Tibial nerve (tissue), 4 donors: Measurements from ENCODE around the gene PTPRD. TPM values are rescaled to one million over a fixed set of nuclear protein-coding genes. Genes with fewer than 3 reads are reported as not detected.
A peak's percentile ranks its signal among the peaks of the same experiment; 100 is the strongest.

ENCODE experiments used
- DNase-seq, 2 donors: peaks; one replicate each; pipeline ENCODE4 v3.0.0-alpha.2; 2019; ENCODE audit warnings: low spot score in 2 of 2
- H3K27ac ChIP-seq, 4 donors: fragments of 200-600 bp; sonication (generic) in 3 of 4; one replicate each; pipeline ENCODE4 v1.5.1; 2017 to 2019; ENCODE audit warnings: mild to moderate bottlenecking in 1 of 4
- H3K27me3 ChIP-seq, 2 donors: fragments of 200-600 bp; sonication (generic) in 1 of 2; one replicate each; pipeline versions ENCODE4 v1.5.1 to v1.6.0; 2017 to 2019
- H3K36me3 ChIP-seq, 3 donors: fragments of 200-600 bp; sonication (generic); one replicate each; pipeline ENCODE4 v1.5.1; 2018 to 2019
- H3K4me1 ChIP-seq, 4 donors: fragments of 200-600 bp; sonication (generic) in 3 of 4; one replicate each; pipeline ENCODE4 v1.5.1; 2017 to 2019
- H3K4me3 ChIP-seq, 4 donors: fragments of 200-600 bp; sonication (generic) in 3 of 4; one replicate each; pipeline ENCODE4 v1.5.1; 2017 to 2019; ENCODE audit warnings: mild to moderate bottlenecking in 1 of 4, moderate library complexity in 1 of 4
- H3K9me3 ChIP-seq, 4 donors: fragments of 200-600 bp; sonication (generic) in 3 of 4; one replicate each; pipeline ENCODE4 v1.5.1; 2017 to 2019
- EP300 ChIP-seq, 2 donors: sonication (generic); formaldehyde crosslinking; IDR thresholded peaks; one replicate each; pipeline ENCODE4 v1.6.1; 2017; ENCODE audit warnings: antibody characterized with exemption in 2 of 2, mild to moderate bottlenecking in 1 of 2
- POLR2A ChIP-seq, 2 donors: fragments of 450-650 bp; IDR thresholded peaks; one replicate each; pipeline ENCODE4 v1.6.1; 2017; ENCODE audit warnings: antibody characterized with exemption in 2 of 2, mild to moderate bottlenecking in 2 of 2, moderate library complexity in 2 of 2
- WGBS, 2 donors: methylation state at CpG; one replicate each; pipeline ENCODE4 v1.1.5; 2018; 5-methylcytosine and 5-hydroxymethylcytosine counted together
- total RNA-seq, 4 donors: library from RNA; depleted of rRNA; stranded (reverse); fragments of >200 nt; gene quantifications; one replicate each; pipeline ENCODE4 v1.1.0, GENCODE V29; 2016
- TF ChIP-seq, protein P1 (sequence below), 5 experiments: fragments of 200-600 bp in 3 of 5; fragments of 450-650 bp in 2 of 5; sonication (generic) in 3 of 5; IDR thresholded peaks; one replicate each; pipeline ENCODE4 v1.5.1; 2016 to 2019; ENCODE audit warnings: antibody characterized with exemption in 5 of 5, mild to moderate bottlenecking in 3 of 5, moderate library complexity in 2 of 5

Gene PTPRD
- total RNA-seq, 4 donors from 2014 or later = 1.7 to 13.2 (median 5.1) TPM

DNA sequence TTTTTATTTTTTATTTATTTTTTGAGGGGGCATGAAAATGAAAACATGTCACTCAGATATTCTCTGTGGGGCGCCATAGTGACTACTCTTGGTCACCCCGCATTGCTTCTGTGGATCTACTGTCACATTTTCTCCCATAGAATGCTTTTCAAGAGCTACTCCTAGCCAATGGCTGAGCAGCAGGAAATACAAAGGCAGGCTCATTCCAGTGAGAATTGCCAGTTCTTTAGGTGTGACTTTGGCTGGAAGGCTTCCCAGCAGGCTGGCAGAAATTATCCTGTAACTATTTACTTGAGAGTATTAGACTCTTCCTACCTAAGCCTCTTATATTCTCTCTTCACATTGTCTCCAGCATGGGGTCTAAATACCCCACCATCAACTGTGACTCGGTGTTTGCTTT is 21.0 kb upstream of the PTPRD start:
- no peaks in the 10 kb centered on the region for H3K9me3 ChIP-seq
- H3K27me3 ChIP-seq = no peaks in the 10 kb centered on the region
- DNase-seq = no peak
- no peaks in the 10 kb centered on the region for H3K4me1 ChIP-seq
- H3K27ac ChIP-seq = no peak overlapping the region
- TF ChIP-seq, protein P1, sequence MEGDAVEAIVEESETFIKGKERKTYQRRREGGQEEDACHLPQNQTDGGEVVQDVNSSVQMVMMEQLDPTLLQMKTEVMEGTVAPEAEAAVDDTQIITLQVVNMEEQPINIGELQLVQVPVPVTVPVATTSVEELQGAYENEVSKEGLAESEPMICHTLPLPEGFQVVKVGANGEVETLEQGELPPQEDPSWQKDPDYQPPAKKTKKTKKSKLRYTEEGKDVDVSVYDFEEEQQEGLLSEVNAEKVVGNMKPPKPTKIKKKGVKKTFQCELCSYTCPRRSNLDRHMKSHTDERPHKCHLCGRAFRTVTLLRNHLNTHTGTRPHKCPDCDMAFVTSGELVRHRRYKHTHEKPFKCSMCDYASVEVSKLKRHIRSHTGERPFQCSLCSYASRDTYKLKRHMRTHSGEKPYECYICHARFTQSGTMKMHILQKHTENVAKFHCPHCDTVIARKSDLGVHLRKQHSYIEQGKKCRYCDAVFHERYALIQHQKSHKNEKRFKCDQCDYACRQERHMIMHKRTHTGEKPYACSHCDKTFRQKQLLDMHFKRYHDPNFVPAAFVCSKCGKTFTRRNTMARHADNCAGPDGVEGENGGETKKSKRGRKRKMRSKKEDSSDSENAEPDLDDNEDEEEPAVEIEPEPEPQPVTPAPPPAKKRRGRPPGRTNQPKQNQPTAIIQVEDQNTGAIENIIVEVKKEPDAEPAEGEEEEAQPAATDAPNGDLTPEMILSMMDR (IDR thresholded peaks at IDR 0.05) = no peak
- TF ChIP-seq POLR2A (IDR thresholded peaks at IDR 0.05) = no peak
- no peak for TF ChIP-seq EP300 (IDR thresholded peaks at IDR 0.05)
- no peak overlapping the region for H3K4me3 ChIP-seq
- H3K36me3 ChIP-seq = no peaks in the 10 kb centered on the region
- WGBS, 2 donors = 90 to 93% methylated on average over 3 of the region's 3 CpGs

DNA sequence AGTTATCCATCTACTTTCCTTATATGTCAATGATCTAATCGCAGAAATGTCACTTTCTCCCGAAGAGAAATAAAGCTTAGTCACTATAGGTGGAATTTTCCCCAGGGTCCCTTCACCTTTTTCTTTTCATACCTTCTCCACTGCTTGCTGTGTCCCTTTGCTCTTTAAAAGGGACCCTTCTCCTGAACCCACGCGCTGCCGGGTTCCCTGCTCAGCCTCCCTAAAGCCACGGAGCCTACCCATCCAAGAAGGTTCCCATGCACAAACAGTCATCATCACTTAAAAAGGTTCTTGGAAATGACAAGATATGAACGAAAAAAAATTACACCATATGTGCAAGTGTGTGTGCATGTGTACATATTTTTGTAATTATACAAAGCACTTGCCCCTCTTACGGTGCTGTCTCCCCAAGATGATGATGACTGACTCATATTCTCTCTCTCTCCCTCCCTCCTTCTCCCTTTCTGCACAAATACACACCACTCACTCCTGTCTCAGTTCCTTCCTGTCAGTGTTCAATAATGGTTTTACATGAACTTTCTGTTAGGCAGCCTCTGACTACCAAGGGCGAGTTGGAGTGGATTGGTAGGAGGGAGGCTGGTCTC is 1.5 kb upstream of the PTPRD start:
- no peaks in the 10 kb centered on the region for H3K9me3 ChIP-seq
- peaks cover 0 to 14% (median 0%) of the 10 kb centered on the region in 4 donors for H3K4me1 ChIP-seq
- TF ChIP-seq EP300 (IDR thresholded peaks at IDR 0.05) (no peak), POLR2A (IDR thresholded peaks at IDR 0.05) (no peak)
- TF ChIP-seq, protein P1 (IDR thresholded peaks at IDR 0.05) = no peak
- no peak for DNase-seq
- no peaks in the 10 kb centered on the region for H3K36me3 ChIP-seq
- peaks cover 0 to 60% of the 10 kb centered on the region in 2 donors for H3K27me3 ChIP-seq
- whole genome bisulfite sequencing, 2 donors = 55 to 61% methylated on average over 9 of the region's 9 CpGs
- no peak overlapping the region for H3K4me3 ChIP-seq
- no peak overlapping the region for H3K27ac ChIP-seq

DNA sequence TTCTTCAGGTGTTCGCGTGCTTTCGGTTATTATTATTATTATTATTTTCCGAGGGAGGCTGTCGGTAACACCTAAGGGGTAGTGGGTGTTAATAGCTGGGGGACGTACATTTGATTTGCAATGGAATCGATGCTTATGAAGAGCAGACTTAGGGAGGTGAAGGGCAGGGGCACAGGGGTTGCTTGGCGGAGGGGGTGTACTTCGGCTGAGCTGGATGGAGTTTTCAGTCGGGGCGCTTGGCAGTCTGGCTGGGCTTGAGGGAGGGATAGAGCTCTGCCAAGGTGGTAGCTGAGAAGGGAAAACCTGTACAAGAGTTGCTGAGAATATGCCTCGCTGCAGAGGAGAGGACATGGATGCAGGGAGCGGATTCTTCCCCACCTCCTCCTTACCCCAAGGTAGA is 617 bp upstream of the PTPRD start:
- WGBS, 2 donors = 6 to 8% methylated on average over 13 of the region's 13 CpGs

DNA sequence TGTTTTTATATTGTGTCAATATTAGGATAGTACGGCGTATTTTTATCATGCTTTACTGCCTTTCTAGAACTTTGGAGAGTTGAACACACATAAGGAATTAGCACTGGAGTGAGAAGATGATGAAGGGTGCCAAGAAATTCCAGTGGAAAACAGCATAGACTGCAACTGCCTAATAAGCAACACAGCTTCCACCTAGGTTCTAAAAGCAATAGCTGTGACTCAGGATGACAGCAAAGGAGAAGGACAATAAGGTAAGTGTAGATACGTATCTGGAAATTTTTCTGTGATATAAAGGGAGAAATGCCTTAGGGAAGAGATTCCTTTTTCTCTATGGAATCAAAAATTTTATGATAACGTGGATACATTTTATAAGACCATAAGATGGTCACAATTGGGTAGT is 7.4 kb downstream of the PTPRD start:
- Histone ChIP-seq H3K27me3 (peaks cover 0 to 9% of the 10 kb centered on the region in 2 donors), H3K9me3 (no peaks in the 10 kb centered on the region), H3K27ac (no peak overlapping the region), H3K4me1 (no peaks in the 10 kb centered on the region), H3K36me3 (no peaks in the 10 kb centered on the region), H3K4me3 (no peak overlapping the region)
- TF ChIP-seq POLR2A (IDR thresholded peaks at IDR 0.05) (no peak), EP300 (IDR thresholded peaks at IDR 0.05) (no peak)
- TF ChIP-seq, protein P1 (IDR thresholded peaks at IDR 0.05) = no peak
- WGBS, 2 donors = 80 to 82% methylated on average over 4 of the region's 4 CpGs
- DNase-seq = no peak

More for the DNA sequence above, 617 bp upstream of the PTPRD start:
- DNase-seq = no peak
- peak overlapping the region in 1 of 4 donors; percentile 51 for H3K4me3 ChIP-seq
- peaks cover 0 to 14% (median 0%) of the 10 kb centered on the region in 4 donors for H3K4me1 ChIP-seq
- H3K27ac ChIP-seq = no peak overlapping the region
- no peaks in the 10 kb centered on the region for H3K36me3 ChIP-seq
- H3K9me3 ChIP-seq = no peaks in the 10 kb centered on the region
- TF ChIP-seq, protein P1 (IDR thresholded peaks at IDR 0.05) = no peak
- TF ChIP-seq EP300 (IDR thresholded peaks at IDR 0.05) (no peak), POLR2A (IDR thresholded peaks at IDR 0.05) (no peak)
- H3K27me3 ChIP-seq = peaks cover 0 to 62% of the 10 kb centered on the region in 2 donors

DNA sequence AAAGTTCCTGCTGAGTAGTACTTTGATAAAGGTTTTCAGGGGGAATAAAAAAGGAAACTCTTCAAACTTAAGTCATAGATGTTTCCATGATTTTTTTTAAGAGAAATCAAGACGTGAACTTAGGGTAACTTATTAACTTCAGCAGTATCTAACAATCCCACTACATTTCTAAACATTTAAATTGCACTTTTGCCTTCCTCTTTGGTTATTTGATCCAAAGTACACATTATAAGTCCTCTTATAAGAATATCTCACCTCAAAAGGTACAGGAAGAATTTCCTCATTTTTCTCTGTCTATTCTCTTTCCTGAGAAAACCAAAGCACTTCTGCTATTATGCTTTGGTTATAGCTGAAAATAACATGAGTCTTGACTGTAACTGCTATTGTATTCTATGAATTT is 7.9 kb downstream of the PTPRD start:
- no peaks in the 10 kb centered on the region for H3K9me3 ChIP-seq
- no peak overlapping the region for H3K27ac ChIP-seq
- H3K36me3 ChIP-seq = no peaks in the 10 kb centered on the region
- no peaks in the 10 kb centered on the region for H3K4me1 ChIP-seq
- WGBS, 2 donors = 55 to 68% methylated on average over 1 of the region's 1 CpG
- no peak for DNase-seq
- TF ChIP-seq POLR2A (IDR thresholded peaks at IDR 0.05) = no peak
- TF ChIP-seq, protein P1 (IDR thresholded peaks at IDR 0.05) = no peak
- no peak for TF ChIP-seq EP300 (IDR thresholded peaks at IDR 0.05)
- peaks cover 0 to 9% of the 10 kb centered on the region in 2 donors for H3K27me3 ChIP-seq
- no peak overlapping the region for H3K4me3 ChIP-seq
